ENCODE measurements around the gene PACS2. TPM values are rescaled to one million over a fixed set of nuclear protein-coding genes. Genes with fewer than 3 reads are reported as not detected.

PACS2 gene
- total and polyA plus RNA-seq, 2 donors (not counting 1 experiment from before 2014, with no cell fraction given), result 65.6 to 70.7 TPM

- no peaks in the 10 kb centered on the region for H3K27me3 Mint-ChIP-seq
- Histone ChIP-seq H3K36me3 (replicated peaks in 1 of 2; ENCODE audit: control extremely low read depth in 1 of 2, control insufficient read depth in 1 of 2, extremely low read depth in 1 of 2, insufficient read depth in 2 of 2, low read length in 1 of 2) (no peaks in the 10 kb centered on the region), H3K4me1 (ENCODE audit: control insufficient read depth in 2 of 2, insufficient read depth in 2 of 2, low read length in 2 of 2) (peaks cover 0 to 3% of the 10 kb centered on the region in 2 donors), H2AFZ (ENCODE audit: insufficient read depth, low read depth, low read length, poor library complexity, severe bottlenecking) (no peak overlapping the region), H3K4me3 (ENCODE audit: control extremely low read depth in 1 of 5, extremely low read depth in 1 of 5, insufficient read depth in 1 of 5, low read depth in 2 of 5, low read length in 4 of 5) (no peak overlapping the region), H4K20me1 (ENCODE audit: control insufficient read depth, insufficient read depth, low read length, poor library complexity, severe bottlenecking) (no peaks in the 10 kb centered on the region), H3K79me2 (ENCODE audit: control insufficient read depth, insufficient read depth, low read length) (no peaks in the 10 kb centered on the region), H3K9me3 (ENCODE audit: control extremely low read depth in 1 of 3, control insufficient read depth in 2 of 3, insufficient read depth in 1 of 3, low read length in 2 of 3) (peaks cover 0 to 10% (median 0%) of the 10 kb centered on the region in 3 donors), H3K27ac (ENCODE audit: low read length in 2 of 2) (no peak overlapping the region), H3K9ac (ENCODE audit: low read length) (no peak overlapping the region), H3K4me2 (replicated peaks; ENCODE audit: low read depth, low read length, poor library complexity, severe bottlenecking) (no peak overlapping the region), H3K27me3 (replicated peaks in 1 of 4; ENCODE audit: control extremely low read depth in 1 of 4, control insufficient read depth in 3 of 4, insufficient read depth in 4 of 4, low read length in 3 of 4) (no peaks in the 10 kb centered on the region)
- DNase-seq (no peak), ATAC-seq (ENCODE audit: low read depth) (no peak)
- H3K4me3 Mint-ChIP-seq, result no peak overlapping the region
- no peaks in the 10 kb centered on the region for H3K9me3 Mint-ChIP-seq (ENCODE audit: insufficient read depth)
- peaks cover 4% of the 10 kb centered on the region for H3K4me1 Mint-ChIP-seq
- TF ChIP-seq CTCF (IDR thresholded peaks at IDR 0.05), result no peak
- no peak for TF ChIP-seq EZH2 (IDR thresholded peaks at IDR 0.05; ENCODE audit: borderline replicate concordance, insufficient read depth, low read depth, low read length, poor library complexity, severe bottlenecking)
- 95% methylated on average over 19 of the region's 19 CpGs for WGBS (ENCODE audit: insufficient coverage)
- ChIA-PET CTCF (interaction anchor here (1.3 to 2.2 kb wide), 2 partner anchors 10 to 110 kb away, joined by 3 to 7 read pairs; no protein-coding TSS in a partner anchor), POLR2A (interaction anchor here (0.6 kb wide), 1 partner anchor 306 kb away, joined by 7 read pairs; no protein-coding TSS in a partner anchor)
- intact Hi-C loops (cut with micrococcal nuclease), result no loop called here
- H3K27ac Mint-ChIP-seq, result no peak overlapping the region
These were observed 66.2 kb downstream of the PACS2 start for GRCh38 chr14:105380756-105381155.

GRCh38 chr14:105381446-105382342, 67.1 kb downstream of the PACS2 start:
- Mint-ChIP-seq H3K27me3 (no peaks in the 10 kb centered on the region), H3K4me1 (no peaks in the 10 kb centered on the region), H3K4me3 (no peak overlapping the region), H3K9me3 (ENCODE audit: insufficient read depth) (no peaks in the 10 kb centered on the region), H3K27ac (no peak overlapping the region)
- Histone ChIP-seq H3K9me3 (ENCODE audit: control extremely low read depth in 1 of 3, control insufficient read depth in 2 of 3, insufficient read depth in 1 of 3, low read length in 2 of 3) (peaks cover 0 to 1% (median 0%) of the 10 kb centered on the region in 3 donors), H3K4me2 (replicated peaks; ENCODE audit: low read depth, low read length, poor library complexity, severe bottlenecking) (no peak overlapping the region), H3K36me3 (replicated peaks in 1 of 2; ENCODE audit: control extremely low read depth in 1 of 2, control insufficient read depth in 1 of 2, extremely low read depth in 1 of 2, insufficient read depth in 2 of 2, low read length in 1 of 2) (no peaks in the 10 kb centered on the region), H4K20me1 (ENCODE audit: control insufficient read depth, insufficient read depth, low read length, poor library complexity, severe bottlenecking) (no peaks in the 10 kb centered on the region), H3K79me2 (ENCODE audit: control insufficient read depth, insufficient read depth, low read length) (no peaks in the 10 kb centered on the region), H3K27me3 (replicated peaks in 1 of 4; ENCODE audit: control extremely low read depth in 1 of 4, control insufficient read depth in 3 of 4, insufficient read depth in 4 of 4, low read length in 3 of 4) (no peaks in the 10 kb centered on the region), H3K9ac (ENCODE audit: low read length) (no peak overlapping the region), H3K27ac (ENCODE audit: low read length in 2 of 2) (no peak overlapping the region), H3K4me1 (ENCODE audit: control insufficient read depth in 2 of 2, insufficient read depth in 2 of 2, low read length in 2 of 2) (no peaks in the 10 kb centered on the region), H3K4me3 (ENCODE audit: control extremely low read depth in 1 of 5, extremely low read depth in 1 of 5, insufficient read depth in 1 of 5, low read depth in 2 of 5, low read length in 4 of 5) (no peak overlapping the region), H2AFZ (ENCODE audit: insufficient read depth, low read depth, low read length, poor library complexity, severe bottlenecking) (no peak overlapping the region)
- intact Hi-C loops (cut with micrococcal nuclease), result no loop called here
- ATAC-seq (ENCODE audit: low read depth) (no peak), DNase-seq (no peak)
- TF ChIP-seq EZH2 (IDR thresholded peaks at IDR 0.05; ENCODE audit: borderline replicate concordance, insufficient read depth, low read depth, low read length, poor library complexity, severe bottlenecking) (no peak), CTCF (IDR thresholded peaks at IDR 0.05) (no peak)
- CTCF ChIA-PET, result interaction anchor here (1.3 to 2.2 kb wide), 2 partner anchors 11 to 109 kb away, joined by 3 to 7 read pairs; no protein-coding TSS in a partner anchor
- POLR2A ChIA-PET, result no interaction called here
- 92% methylated on average over 27 of the region's 27 CpGs for WGBS (ENCODE audit: insufficient coverage)
